Choroid plexus epithelial cell (primary cell): Measurements from ENCODE around the gene PCK1.

Experiments
- DNase-seq: peaks from one replicate; pipeline ENCODE4 v3.0.0-alpha.2; 2010; ENCODE audit warnings: low read depth
- H3K4me3 ChIP-seq: 2 replicates; pipeline ENCODE4 v1.5.1; 2011; ENCODE audit warnings: low read depth, mild to moderate bottlenecking, control low read depth, low read length, moderate library complexity
- TF ChIP-seq, protein P1 (sequence below): conservative IDR thresholded peaks from 2 replicates; pipeline ENCODE4 v1.5.1; 2011; ENCODE audit warnings: low read depth, mild to moderate bottlenecking, control low read depth, inconsistent platforms, low read length, moderate library complexity

Gene PCK1

DNA sequence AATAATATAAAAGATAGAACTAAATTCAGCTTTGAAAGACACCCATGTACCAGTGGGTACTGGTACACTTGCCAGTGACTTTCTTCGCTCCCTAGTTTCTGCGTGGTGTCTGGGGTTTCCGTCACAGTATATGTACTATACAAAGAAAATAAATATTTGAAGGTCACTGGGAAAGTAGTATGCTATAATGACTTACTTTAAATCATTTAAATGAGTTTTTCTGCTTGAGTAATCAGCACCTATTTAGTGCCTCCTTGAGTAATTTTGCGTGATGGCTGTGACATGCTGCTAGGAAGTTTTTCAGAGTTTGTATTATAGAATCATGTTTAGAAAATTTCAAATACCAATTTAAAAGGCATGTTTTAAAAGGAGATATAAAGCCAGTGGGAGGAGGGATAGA is 32.8 kb upstream of the PCK1 start:
- TF ChIP-seq, protein P1, sequence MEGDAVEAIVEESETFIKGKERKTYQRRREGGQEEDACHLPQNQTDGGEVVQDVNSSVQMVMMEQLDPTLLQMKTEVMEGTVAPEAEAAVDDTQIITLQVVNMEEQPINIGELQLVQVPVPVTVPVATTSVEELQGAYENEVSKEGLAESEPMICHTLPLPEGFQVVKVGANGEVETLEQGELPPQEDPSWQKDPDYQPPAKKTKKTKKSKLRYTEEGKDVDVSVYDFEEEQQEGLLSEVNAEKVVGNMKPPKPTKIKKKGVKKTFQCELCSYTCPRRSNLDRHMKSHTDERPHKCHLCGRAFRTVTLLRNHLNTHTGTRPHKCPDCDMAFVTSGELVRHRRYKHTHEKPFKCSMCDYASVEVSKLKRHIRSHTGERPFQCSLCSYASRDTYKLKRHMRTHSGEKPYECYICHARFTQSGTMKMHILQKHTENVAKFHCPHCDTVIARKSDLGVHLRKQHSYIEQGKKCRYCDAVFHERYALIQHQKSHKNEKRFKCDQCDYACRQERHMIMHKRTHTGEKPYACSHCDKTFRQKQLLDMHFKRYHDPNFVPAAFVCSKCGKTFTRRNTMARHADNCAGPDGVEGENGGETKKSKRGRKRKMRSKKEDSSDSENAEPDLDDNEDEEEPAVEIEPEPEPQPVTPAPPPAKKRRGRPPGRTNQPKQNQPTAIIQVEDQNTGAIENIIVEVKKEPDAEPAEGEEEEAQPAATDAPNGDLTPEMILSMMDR = no peak
- H3K4me3 ChIP-seq = no peak overlapping the region
- DNase-seq = no peak

GRCh38 chr20:57529160-57529585 is 31.7 kb upstream of the PCK1 start:
- TF ChIP-seq, protein P1 = no peak
- no peak for DNase-seq
- no peak overlapping the region for H3K4me3 ChIP-seq

DNA sequence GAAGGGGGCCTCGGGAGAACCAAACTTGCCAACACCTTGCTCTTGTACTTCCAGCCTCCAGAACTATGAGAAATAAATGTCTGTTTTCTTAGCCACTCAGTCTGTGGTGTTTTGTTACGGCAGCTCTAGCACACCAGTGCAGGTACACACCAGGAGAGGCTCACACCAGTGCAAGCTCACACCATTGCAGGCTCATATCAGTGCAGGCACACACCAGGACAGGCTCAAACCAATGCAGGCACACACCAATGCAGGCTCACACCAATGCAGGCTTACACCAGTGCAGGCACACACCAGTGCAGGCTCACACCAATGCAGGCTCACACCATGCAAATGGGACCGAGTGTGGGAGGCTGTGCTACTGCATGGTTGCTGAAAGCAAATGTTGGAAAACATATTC is 31.1 kb upstream of the PCK1 start:
- no peak for DNase-seq
- TF ChIP-seq, protein P1 = no peak
- no peak overlapping the region for H3K4me3 ChIP-seq

DNA sequence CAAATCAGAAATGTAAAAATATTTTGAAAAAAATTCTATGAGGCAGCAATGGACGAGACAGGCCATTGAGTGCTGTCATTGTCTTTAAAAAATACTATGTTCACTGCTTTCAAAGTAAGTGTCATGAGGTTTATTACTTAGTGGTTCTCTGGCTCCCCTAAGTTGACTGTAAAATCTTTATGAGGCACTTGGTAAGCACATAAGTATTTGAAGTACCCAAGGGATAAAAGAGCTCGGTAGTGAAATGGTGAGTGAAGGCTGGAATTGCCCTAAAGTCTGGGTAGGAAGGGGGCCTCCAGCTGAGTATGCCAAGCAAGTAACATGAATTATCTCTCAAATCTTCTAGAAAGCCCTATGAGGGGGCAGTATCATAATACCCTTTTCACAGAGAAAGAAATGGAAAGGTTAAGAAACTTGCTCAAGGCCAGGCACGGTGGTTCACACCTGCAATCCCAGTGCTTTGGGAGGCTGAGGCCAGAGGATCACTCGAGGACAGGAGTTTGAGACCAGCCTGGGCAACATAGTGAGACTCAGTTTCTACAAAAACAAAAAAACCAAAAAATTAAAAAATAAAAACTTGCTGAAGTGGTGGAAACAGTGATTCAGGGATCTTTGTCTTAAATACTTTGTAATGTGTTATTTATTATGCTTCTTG is 30.5 kb upstream of the PCK1 start:
- H3K4me3 ChIP-seq = no peak overlapping the region
- TF ChIP-seq, protein P1 = no peak
- DNase-seq = no peak

DNA sequence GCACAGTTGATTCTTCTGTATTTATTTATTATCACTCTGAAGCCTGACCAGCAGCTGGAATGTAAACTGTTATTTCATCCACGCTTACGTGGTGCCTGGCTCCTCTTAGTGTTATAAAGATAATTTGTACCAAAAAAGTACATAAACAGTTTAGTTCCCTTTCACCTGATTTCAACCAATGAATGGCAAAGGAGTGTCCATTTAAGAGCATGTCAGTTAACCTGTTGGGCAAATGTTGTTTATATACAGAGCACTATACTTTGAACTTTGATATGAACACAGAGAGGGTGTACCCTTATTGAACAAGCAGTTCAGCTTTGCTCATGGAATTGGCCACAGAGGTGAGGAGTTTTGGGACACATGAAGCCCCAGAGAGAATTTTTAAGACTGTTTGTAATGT is 28.8 kb upstream of the PCK1 start:
- TF ChIP-seq, protein P1 = no peak
- DNase-seq = no peak
- no peak overlapping the region for H3K4me3 ChIP-seq

GRCh38 chr20:57535297-57535696 is 25.6 kb upstream of the PCK1 start:
- DNase-seq = no peak
- TF ChIP-seq, protein P1 = no peak
- no peak overlapping the region for H3K4me3 ChIP-seq

DNA sequence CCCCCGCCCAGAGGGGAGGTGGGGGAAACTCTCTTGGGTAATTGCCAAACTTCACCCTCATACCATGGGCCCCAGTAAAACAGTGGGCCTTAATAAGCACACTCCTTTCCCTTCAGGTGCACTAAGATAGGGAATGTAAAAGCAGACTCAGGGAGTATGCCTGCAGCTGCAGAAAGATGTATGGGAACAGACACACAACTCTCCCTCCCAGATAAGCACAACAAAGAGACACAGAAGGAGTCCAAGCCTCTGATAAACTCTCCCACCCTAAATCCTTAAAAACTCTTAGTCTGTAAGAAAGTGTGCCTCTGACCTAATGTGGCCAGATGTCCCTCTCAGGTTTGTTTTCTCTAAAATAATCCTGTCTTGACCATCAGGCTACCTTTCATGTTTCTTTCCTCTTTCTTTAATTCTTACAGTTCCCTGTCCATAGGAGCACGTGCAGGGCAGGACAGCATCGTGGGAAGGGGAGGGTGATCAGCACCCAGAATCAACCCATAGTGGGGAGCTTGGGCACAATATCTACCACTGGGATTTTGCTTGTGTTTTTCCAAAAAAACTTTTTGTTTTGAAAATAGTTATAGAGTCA is 24.7 kb upstream of the PCK1 start:
- TF ChIP-seq, protein P1 = no peak
- H3K4me3 ChIP-seq = no peak overlapping the region
- no peak for DNase-seq
